GM18858 (cell line): Measurements from ENCODE around the gene HECW1.

ENCODE experiments used
- ATAC-seq: cut with Tn5 transposase; IDR thresholded peaks from one replicate; pipeline ENCODE4 v1.9.1; 2021; ENCODE audit not compliant: unreplicated experiment

Gene HECW1

DNA sequence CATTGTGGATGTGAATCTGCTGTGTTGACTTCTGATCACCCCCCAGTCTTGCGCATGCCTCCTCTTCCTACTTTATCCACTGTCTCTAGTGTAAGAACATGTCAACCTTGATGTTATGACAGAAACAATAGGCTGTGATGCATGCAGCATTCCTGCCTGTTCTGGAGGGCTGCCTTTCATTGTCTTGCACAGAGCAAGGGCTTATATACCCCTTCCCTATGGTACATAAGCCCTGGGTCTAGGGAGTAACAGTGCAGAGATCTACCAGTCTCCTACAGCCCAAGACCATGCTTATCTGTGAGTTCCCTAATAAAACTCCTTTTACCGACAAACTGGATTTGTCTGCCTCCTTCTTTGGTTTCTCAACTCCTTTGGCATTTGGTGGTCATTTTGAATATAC is 293.5 kb downstream of the HECW1 start:
- ATAC-seq, result no peak

DNA sequence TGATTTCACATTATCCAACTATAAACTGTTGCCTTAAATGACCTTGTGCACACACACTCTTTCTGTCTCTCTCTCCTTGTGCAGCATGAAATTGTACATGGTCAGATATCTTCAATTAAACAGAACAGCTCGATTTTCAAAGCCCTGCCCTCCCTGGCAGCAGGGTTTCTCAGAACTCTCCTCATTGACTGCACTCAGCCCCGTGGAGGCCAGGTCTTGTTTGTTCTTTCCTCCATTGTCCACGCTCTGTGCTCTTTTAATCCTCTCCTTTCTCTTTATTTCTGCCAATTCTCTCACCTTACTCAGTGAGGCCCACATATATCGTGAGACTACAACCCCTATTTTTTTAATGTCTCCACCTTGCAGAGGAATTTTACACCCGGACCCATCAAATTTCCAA is 294.5 kb downstream of the HECW1 start:
- ATAC-seq, result no peak

DNA sequence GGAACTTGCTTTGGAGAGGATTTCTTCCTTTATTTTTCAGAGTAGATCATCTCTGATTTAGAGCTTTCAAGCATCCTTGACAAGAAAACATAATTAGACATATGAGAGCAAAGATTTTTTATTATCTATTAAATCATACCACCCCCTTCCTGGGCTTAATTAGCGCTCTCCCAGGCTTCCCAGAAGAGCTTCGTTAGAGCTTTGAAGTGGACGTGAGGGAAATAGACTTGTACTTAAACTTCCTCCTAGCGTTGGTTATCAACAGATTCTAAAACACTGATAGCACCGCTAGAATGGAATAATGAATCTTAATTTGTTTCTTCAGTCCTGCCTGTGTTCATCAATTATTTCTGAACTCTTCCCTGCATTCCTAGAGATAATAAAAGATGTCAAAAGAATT is 296.5 kb downstream of the HECW1 start:
- no peak for ATAC-seq

- ATAC-seq, result no peak
Measured at GRCh38 chr7:43417455-43417854, 305.0 kb downstream of the HECW1 start.

DNA sequence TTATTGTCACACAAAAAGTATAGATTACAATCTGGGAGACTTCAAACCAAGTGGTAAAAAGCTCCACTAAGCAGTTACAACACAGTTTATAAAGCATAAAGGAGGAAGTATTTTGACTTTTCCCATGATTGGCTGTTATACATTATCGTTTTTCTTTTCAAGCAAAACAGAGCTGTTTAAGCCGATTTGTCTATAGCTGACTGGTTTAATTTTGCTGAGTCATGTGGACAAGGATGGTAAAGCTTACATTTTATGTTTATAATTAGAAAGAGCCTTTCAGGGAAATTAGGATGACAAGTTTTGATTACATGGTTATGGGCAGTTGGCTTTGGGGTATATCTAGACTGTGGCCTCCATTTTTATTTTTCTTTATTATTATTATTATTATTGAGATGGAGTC is 318.0 kb downstream of the HECW1 start:
- no peak for ATAC-seq

GRCh38 chr7:43431020-43431595 is 318.7 kb downstream of the HECW1 start:
- ATAC-seq, result no peak

DNA sequence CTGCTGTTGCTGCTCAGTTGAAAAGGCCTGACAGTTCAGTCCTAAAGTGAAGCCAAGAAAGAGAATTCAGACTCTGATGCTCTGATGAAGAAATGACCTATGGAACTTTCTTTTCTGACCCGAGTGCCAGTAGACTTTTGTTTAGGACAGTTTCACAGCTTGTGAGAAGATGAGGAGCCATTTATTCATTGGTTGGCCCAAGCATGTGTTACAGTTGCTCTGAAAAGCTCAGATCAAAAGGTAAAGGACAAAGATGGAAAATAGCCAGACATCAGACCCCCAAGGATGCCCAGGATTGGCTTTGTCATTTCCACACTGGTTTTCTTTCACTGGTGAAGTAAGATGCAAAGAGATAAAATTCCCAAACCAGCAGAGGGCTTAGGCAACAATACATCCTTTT is 321.2 kb downstream of the HECW1 start:
- no peak for ATAC-seq

- ATAC-seq, result no peak
Measured at GRCh38 chr7:43437001-43437400, 324.6 kb downstream of the HECW1 start.

GRCh38 chr7:43438897-43439479 is 326.5 kb downstream of the HECW1 start:
- ATAC-seq, result no peak

DNA sequence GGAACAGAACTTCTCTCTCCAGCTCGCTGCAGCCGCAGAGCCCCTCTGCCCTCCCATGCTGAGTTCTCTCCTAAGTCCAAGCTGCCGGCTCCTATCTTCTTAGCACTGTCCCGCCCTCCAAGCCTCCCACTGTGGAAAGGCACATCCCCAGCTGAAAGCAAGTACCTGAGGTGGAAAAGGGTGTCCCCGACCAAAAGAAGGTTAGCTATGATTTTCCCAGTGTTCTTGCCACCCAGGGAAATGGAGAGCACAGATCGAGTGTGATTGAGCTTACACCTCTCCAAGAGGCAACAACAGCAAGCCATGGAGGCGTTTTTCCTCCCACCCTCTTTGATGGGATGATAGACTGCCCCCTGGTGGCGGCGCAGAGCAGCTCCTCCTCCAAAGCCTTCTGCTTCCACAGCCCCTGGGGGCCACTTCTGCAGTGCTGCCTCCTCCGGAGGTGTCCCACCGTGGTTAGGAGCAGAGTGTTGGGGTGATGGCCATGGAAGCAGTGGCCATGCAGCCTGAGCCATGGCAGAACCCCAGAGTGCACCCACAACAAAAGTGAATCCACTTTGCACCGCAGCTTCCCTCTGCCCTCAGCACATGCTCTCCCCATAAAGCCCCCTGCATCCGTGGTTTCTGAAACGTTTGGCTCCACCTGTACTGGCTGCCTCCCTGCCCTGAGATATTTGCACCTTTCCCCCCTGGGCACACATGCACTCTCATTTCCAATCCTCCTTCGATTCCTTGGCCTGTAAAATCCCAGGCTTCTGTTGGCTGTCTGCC is 327.4 kb downstream of the HECW1 start:
- ATAC-seq, result no peak

GRCh38 chr7:43441231-43442130 is 329.0 kb downstream of the HECW1 start:
- no peak for ATAC-seq

DNA sequence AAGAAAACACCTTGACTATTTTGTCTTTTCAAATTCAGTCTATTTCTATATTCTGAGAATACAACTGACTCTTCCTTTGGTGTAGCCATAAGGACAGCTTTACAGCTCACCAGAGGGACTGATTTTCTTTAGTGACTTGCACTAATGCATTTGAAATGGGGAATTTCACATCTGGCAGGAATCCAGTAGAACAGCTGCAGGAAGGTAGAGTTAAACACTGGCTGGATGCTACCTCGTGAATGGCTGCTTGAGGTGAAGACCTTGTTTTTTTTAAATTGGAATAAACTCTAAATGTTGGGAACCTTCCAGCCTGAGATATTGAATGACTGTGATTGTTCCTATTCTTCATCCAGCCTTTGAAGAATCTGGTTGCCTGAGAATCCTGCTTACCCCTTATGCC is 330.9 kb downstream of the HECW1 start:
- no peak for ATAC-seq

- ATAC-seq, result no peak
Measured at GRCh38 chr7:43444711-43445578, 332.5 kb downstream of the HECW1 start.

DNA sequence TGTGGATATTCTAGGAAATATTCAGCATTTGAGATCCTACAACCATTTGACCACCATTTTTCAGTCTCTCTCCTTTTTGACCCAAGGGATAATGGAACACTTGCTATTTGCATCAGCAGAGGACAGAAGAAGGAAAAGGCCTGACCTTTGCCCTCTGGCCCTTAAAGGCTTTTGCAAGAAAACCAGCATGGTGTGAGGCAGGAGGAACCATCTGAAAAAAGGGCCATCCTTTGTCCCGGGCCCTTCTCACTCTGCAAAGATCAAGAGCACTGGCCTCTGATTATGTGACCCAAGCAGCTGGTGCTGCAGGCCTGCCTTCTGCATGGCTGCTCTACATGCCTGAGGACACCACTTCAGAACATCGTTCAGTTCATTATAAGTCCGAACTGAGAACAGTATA is 337.1 kb downstream of the HECW1 start:
- ATAC-seq, result no peak

DNA sequence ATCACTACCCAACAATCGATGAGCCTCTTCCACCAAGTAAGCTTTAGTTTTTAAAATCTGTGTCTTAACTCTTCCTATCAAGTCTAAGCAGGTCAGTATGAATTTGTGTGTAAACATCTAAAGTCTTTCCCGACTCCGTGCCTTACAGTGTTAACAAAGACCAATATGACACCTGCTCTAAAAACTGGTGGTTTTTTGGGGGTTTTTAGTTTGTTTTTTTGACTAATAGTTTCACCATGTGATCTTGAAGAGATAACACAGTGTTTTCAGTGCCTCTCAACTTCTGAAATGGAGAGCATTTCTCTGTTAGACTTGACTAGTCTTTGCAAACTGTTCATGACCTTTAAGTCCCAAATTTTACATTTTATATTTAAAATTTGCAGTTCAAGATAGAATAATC is 338.4 kb downstream of the HECW1 start:
- no peak for ATAC-seq

DNA sequence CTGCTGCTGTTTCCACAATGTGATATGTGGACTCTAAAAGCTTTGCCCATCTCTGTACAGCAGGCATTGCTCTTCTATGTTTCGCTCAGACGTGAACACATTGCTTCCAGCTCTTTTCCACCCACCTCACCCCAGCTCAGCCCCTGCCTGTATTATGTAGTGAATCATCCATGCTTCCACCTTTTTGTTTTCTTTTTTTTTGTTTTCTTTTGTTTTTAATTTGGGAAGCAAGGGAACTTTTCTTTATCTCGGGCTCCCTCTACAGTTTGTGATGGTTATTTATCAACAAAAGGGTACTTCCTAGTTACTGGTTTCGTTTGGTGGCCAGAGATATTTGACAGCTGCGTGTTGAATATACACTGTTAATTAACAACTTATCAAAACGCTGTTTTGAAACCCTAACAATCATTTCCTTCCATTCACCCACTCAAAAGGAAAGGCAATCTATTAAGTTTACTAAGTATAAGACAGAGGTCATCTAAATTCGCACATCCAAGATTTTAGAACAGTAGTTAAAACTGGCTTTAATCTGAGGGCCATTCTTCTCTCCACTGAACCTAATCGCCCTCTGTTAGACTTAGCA is 342.6 kb downstream of the HECW1 start:
- ATAC-seq, result peak; percentile 74

- ATAC-seq, result no peak
Measured at GRCh38 chr7:43456200-43456599, 343.8 kb downstream of the HECW1 start.

DNA sequence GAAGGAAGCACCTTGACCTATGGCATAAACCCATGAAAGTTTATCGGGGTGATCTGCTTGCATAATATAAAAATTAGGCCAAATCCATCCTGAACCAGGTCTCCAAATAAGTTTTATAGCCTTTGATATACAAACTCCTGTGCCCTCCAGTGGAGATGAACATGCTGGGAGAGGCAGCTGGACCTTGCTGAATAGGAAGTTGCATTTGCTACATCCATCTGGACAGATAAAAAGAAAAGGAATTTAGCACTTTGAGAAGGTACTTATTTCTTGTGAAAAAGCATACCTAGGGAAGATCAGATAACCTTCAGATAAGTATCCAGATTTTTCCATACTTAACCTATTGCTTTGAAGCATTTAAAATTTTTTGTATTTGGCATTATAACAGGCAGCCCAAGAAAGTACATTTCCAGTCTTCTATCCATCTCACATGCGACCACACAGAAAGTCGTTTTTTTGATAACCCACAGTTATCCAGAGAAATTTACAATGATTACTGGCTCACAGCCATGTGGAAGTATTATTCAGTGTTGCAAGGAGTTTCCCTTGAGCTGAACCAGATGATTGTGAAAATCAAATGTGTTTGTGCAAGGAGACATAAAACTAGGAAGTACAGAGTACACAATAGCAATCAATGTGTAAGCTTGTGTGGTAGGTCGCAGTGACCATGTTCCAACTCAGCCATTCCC is 346.0 kb downstream of the HECW1 start:
- no peak for ATAC-seq

GRCh38 chr7:43459019-43459337 is 346.5 kb downstream of the HECW1 start:
- ATAC-seq, result no peak
